ENCODE data around the gene CNGB1. TPM values are rescaled to one million over a fixed set of nuclear protein-coding genes. Genes with fewer than 3 reads are reported as not detected.
A peak's percentile ranks its signal among the peaks of the same experiment; 100 is the strongest.

CNGB1 gene
- total and polyA plus RNA-seq, 4 donors = under 0.01 TPM; not detected in 2

DNA sequence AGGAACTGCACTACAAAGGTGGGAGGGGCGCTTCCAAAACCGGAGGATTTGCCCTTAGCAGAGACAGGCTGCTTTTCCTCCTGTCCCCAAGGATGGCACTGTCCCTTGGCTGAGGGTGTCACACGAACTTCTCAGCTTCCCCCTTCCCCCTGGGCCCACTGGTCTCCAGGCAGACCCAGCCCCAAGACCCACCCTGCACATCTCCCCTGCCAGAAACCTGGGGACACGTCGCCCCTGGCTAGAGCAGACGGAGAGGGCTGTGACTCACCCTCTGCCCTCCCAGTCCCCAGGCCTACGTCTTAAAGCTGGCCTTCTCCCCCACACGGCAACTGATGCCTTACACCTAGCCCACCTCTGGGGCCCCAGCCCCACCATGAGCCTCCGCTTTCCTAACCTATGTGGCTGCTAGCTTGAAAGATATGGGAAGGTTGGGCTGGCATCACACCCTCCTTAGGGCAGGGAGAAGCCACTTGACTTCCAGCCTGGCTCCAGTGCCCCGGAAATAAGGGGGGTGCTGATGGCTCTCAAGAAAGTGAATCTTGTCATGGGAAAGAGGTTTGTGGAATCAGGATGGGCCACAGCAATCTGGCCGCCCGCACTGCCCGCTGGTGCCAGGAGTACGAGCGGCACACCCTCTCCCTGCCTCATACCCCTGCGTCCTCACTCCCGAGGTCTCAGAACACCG, 24.9 kb upstream of the CNGB1 start:
- no peak overlapping the region for H3K27ac ChIP-seq (ENCODE audit: low read depth in 1 of 2, low read length in 2 of 2)
- peaks cover 8 to 13% (median 9%) of the 10 kb centered on the region in 4 donors for H3K4me1 ChIP-seq (ENCODE audit: control insufficient read depth in 4 of 4, insufficient read depth in 4 of 4, low read length in 3 of 4)
- DNase-seq (ENCODE audit: low spot score) = no peak
- TF ChIP-seq NR2F2 (IDR thresholded peaks at IDR 0.05) (no peak), TAF1 (conservative IDR thresholded peaks at IDR 0.05) (no peak), FOXA2 (IDR thresholded peaks at IDR 0.05) (no peak), RAD21 (IDR thresholded peaks at IDR 0.05) (no peak), FOXA1 (IDR thresholded peaks at IDR 0.05) (no peak), SP1 (IDR thresholded peaks at IDR 0.05) (no peak), HNF4G (IDR thresholded peaks at IDR 0.05) (no peak), RXRA (IDR thresholded peaks at IDR 0.05) (no peak)
- TF ChIP-seq, protein P1, sequence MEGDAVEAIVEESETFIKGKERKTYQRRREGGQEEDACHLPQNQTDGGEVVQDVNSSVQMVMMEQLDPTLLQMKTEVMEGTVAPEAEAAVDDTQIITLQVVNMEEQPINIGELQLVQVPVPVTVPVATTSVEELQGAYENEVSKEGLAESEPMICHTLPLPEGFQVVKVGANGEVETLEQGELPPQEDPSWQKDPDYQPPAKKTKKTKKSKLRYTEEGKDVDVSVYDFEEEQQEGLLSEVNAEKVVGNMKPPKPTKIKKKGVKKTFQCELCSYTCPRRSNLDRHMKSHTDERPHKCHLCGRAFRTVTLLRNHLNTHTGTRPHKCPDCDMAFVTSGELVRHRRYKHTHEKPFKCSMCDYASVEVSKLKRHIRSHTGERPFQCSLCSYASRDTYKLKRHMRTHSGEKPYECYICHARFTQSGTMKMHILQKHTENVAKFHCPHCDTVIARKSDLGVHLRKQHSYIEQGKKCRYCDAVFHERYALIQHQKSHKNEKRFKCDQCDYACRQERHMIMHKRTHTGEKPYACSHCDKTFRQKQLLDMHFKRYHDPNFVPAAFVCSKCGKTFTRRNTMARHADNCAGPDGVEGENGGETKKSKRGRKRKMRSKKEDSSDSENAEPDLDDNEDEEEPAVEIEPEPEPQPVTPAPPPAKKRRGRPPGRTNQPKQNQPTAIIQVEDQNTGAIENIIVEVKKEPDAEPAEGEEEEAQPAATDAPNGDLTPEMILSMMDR (IDR thresholded peaks at IDR 0.05; ENCODE audit: low read depth, low read length, missing input control) = no peak
- TF ChIP-seq, protein P2, sequence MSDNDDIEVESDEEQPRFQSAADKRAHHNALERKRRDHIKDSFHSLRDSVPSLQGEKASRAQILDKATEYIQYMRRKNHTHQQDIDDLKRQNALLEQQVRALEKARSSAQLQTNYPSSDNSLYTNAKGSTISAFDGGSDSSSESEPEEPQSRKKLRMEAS (IDR thresholded peaks at IDR 0.05) = no peak
- WGBS = 94% methylated on average over 18 of the region's 18 CpGs
- no peak overlapping the region for H3K4me3 ChIP-seq (ENCODE audit: low read depth in 1 of 3, low read length in 3 of 3)
- no peak overlapping the region for H3K9ac ChIP-seq (ENCODE audit: low read depth in 1 of 2, low read length in 2 of 2)
- H3K27me3 ChIP-seq (ENCODE audit: control insufficient read depth in 4 of 4, insufficient read depth in 4 of 4, low read length in 3 of 4) = no peaks in the 10 kb centered on the region
- H3K36me3 ChIP-seq (ENCODE audit: control insufficient read depth in 4 of 4, insufficient read depth in 3 of 4, low read depth in 1 of 4, low read length in 3 of 4) = peaks cover 4 to 25% (median 11%) of the 10 kb centered on the region in 4 donors
- H3K9me3 ChIP-seq (ENCODE audit: control insufficient read depth in 4 of 4, low read length in 3 of 4) = no peaks in the 10 kb centered on the region

DNA sequence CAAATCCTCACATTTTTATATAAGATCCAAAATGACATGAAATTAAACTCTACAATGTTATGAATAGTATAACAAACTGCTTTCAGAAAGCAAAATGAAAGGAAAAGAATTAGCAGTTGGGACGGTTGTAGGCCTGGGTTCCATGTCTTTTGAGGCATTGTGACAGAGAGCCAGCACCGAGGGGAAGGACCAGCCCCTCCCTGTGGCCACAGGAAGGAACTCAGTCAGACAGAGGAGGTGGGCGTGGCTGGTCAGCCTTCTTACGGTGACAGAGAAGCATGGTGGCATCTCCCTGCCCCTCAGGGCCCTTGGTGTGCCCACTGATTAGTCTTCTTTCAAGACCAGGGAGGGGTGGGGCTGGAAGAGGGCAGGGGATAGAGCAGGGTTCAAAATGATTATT, 23.9 kb upstream of the CNGB1 start:
- Histone ChIP-seq H3K27ac (ENCODE audit: low read depth in 1 of 2, low read length in 2 of 2) (no peak overlapping the region), H3K36me3 (ENCODE audit: control insufficient read depth in 4 of 4, insufficient read depth in 3 of 4, low read depth in 1 of 4, low read length in 3 of 4) (peaks cover 4 to 25% (median 11%) of the 10 kb centered on the region in 4 donors), H3K9ac (ENCODE audit: low read depth in 1 of 2, low read length in 2 of 2) (no peak overlapping the region), H3K4me1 (ENCODE audit: control insufficient read depth in 4 of 4, insufficient read depth in 4 of 4, low read length in 3 of 4) (peaks cover 5 to 10% (median 8%) of the 10 kb centered on the region in 4 donors), H3K9me3 (ENCODE audit: control insufficient read depth in 4 of 4, low read length in 3 of 4) (no peaks in the 10 kb centered on the region), H3K27me3 (ENCODE audit: control insufficient read depth in 4 of 4, insufficient read depth in 4 of 4, low read length in 3 of 4) (no peaks in the 10 kb centered on the region), H3K4me3 (ENCODE audit: low read depth in 1 of 3, low read length in 3 of 3) (no peak overlapping the region)
- TF ChIP-seq RAD21 (IDR thresholded peaks at IDR 0.05) = peak in 1 of 2 donors; percentile 61
- TF ChIP-seq, protein P3, sequence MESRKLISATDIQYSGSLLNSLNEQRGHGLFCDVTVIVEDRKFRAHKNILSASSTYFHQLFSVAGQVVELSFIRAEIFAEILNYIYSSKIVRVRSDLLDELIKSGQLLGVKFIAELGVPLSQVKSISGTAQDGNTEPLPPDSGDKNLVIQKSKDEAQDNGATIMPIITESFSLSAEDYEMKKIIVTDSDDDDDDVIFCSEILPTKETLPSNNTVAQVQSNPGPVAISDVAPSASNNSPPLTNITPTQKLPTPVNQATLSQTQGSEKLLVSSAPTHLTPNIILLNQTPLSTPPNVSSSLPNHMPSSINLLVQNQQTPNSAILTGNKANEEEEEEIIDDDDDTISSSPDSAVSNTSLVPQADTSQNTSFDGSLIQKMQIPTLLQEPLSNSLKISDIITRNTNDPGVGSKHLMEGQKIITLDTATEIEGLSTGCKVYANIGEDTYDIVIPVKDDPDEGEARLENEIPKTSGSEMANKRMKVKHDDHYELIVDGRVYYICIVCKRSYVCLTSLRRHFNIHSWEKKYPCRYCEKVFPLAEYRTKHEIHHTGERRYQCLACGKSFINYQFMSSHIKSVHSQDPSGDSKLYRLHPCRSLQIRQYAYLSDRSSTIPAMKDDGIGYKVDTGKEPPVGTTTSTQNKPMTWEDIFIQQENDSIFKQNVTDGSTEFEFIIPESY (IDR thresholded peaks at IDR 0.05) = no peak
- no peak for TF ChIP-seq HNF4A (conservative IDR thresholded peaks at IDR 0.05)
- TF ChIP-seq, protein P1 (IDR thresholded peaks at IDR 0.05; ENCODE audit: low read depth, low read length, missing input control) = peak; percentile 30
- no peak for TF ChIP-seq EGR1 (IDR thresholded peaks at IDR 0.05; ENCODE audit: low read depth in 2 of 2)
- no peak for TF ChIP-seq HNF4G (IDR thresholded peaks at IDR 0.05)
- no peak for TF ChIP-seq FOXA2 (IDR thresholded peaks at IDR 0.05)
- TF ChIP-seq RXRA (IDR thresholded peaks at IDR 0.05) = no peak
- TF ChIP-seq SP1 (IDR thresholded peaks at IDR 0.05) = no peak
- TF ChIP-seq, protein P4, sequence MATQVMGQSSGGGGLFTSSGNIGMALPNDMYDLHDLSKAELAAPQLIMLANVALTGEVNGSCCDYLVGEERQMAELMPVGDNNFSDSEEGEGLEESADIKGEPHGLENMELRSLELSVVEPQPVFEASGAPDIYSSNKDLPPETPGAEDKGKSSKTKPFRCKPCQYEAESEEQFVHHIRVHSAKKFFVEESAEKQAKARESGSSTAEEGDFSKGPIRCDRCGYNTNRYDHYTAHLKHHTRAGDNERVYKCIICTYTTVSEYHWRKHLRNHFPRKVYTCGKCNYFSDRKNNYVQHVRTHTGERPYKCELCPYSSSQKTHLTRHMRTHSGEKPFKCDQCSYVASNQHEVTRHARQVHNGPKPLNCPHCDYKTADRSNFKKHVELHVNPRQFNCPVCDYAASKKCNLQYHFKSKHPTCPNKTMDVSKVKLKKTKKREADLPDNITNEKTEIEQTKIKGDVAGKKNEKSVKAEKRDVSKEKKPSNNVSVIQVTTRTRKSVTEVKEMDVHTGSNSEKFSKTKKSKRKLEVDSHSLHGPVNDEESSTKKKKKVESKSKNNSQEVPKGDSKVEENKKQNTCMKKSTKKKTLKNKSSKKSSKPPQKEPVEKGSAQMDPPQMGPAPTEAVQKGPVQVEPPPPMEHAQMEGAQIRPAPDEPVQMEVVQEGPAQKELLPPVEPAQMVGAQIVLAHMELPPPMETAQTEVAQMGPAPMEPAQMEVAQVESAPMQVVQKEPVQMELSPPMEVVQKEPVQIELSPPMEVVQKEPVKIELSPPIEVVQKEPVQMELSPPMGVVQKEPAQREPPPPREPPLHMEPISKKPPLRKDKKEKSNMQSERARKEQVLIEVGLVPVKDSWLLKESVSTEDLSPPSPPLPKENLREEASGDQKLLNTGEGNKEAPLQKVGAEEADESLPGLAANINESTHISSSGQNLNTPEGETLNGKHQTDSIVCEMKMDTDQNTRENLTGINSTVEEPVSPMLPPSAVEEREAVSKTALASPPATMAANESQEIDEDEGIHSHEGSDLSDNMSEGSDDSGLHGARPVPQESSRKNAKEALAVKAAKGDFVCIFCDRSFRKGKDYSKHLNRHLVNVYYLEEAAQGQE (IDR thresholded peaks at IDR 0.05) = no peak
- no peak for TF ChIP-seq TAF1 (conservative IDR thresholded peaks at IDR 0.05)
- no peak for TF ChIP-seq JUND (IDR thresholded peaks at IDR 0.05)
- TF ChIP-seq, protein P2 (IDR thresholded peaks at IDR 0.05) = no peak
- WGBS = 46% methylated on average over 4 of the region's 4 CpGs
- DNase-seq (ENCODE audit: low spot score) = no peak

Measured in liver (tissue), 9 donors.